ENCODE measurements around the gene HSPA12A. TPM values are rescaled to one million over a fixed set of nuclear protein-coding genes. Genes with fewer than 3 reads are reported as not detected.

HSPA12A gene
- total and polyA plus RNA-seq, 9 of the 15 experiments (the other 6 are each of a cell fraction or from before 2014, with no cell fraction given): 0.01 to 0.18 (median 0.04) TPM; not detected in 4

GRCh38 chr10:116699471-116700150 is 42.8 kb downstream of the HSPA12A start:
- H3K79me2 ChIP-seq (ENCODE audit: control insufficient read depth, insufficient read depth, low read length): no peaks in the 10 kb centered on the region
- H3K9ac ChIP-seq (ENCODE audit: insufficient read depth in 1 of 2, low read depth in 2 of 2, low read length in 2 of 2): no peak overlapping the region
- H2AFZ ChIP-seq (ENCODE audit: low read depth, low read length): no peak overlapping the region
- H3K9me3 ChIP-seq (replicated peaks; ENCODE audit: control insufficient read depth, insufficient read depth, low read depth, low read length): no peaks in the 10 kb centered on the region
- ATAC-seq: no peak
- in situ Hi-C loops (cut with MboI): loop anchor here (25.0 kb wide), 1 partner anchor 88 kb away; no protein-coding TSS in a partner anchor
- H3K27me3 ChIP-seq (ENCODE audit: control insufficient read depth in 2 of 2, insufficient read depth in 2 of 2, low read length in 2 of 2): no peaks in the 10 kb centered on the region; a peak in 1 of 5 replicates
- no peak overlapping the region for H3K4me2 ChIP-seq (ENCODE audit: insufficient read depth, low read length)
- DNase-seq (ENCODE audit: extremely low read depth in 1 of 4, low spot score in 3 of 4): no peak
- CTCF ChIA-PET (ENCODE audit: low intra/inter-chr PET ratio): no interaction called here
- H3K4me3 ChIP-seq: no peak overlapping the region
- no TSS peak for BruUV-seq (replicated peaks)
- WGBS (ENCODE audit: insufficient coverage, low coverage, missing lambda C conversion rate): 0% methylated on average over 5 of the region's 5 CpGs
- POLR2A ChIA-PET: no interaction called here
- intact Hi-C loops (cut with micrococcal nuclease): no loop called here
- no peaks in the 10 kb centered on the region for H3K4me1 ChIP-seq (replicated peaks in 1 of 2; ENCODE audit: control insufficient read depth in 2 of 2, insufficient read depth in 2 of 2, low read length in 2 of 2)
- no peak for FAIRE-seq
- H3K9me1 ChIP-seq (ENCODE audit: control insufficient read depth, insufficient read depth, low read length): no peaks in the 10 kb centered on the region
- no peaks in the 10 kb centered on the region for H4K20me1 ChIP-seq (replicated peaks; ENCODE audit: control insufficient read depth, insufficient read depth, low read length)
- H3K27ac ChIP-seq (ENCODE audit: extremely low read depth, low read depth, low read length): no peak overlapping the region
- H3K36me3 ChIP-seq (ENCODE audit: control insufficient read depth, insufficient read depth, low read length): no peaks in the 10 kb centered on the region
- TF ChIP-seq TFAP4 (CRISPR knock-in tag; IDR thresholded peaks at IDR 0.05; ENCODE audit: borderline replicate concordance) (no peak), PATZ1 (CRISPR knock-in tag; IDR thresholded peaks at IDR 0.05; ENCODE audit: borderline replicate concordance) (no peak), BRF1 (IDR thresholded peaks at IDR 0.05; ENCODE audit: borderline replicate concordance, extremely low read depth, insufficient read length) (no peak), ATF4 (CRISPR knock-in tag; IDR thresholded peaks at IDR 0.05) (no peak), RAD21 (CRISPR knock-in tag; conservative IDR thresholded peaks at IDR 0.05 in 1 of 2, IDR thresholded peaks at IDR 0.05 in 1 of 2) (no peak), FOXA1 (IDR thresholded peaks at IDR 0.05; ENCODE audit: borderline replicate concordance) (no peak), ZNF121 (CRISPR knock-in tag; conservative IDR thresholded peaks at IDR 0.05) (no peak), ZNF518B (CRISPR knock-in tag; IDR thresholded peaks at IDR 0.05) (no peak), ZBTB49 (CRISPR knock-in tag; IDR thresholded peaks at IDR 0.05; ENCODE audit: borderline replicate concordance) (no peak)

All from K562 (cell line).